HUES48 (cell line): ENCODE results near the gene ATP7B.
A peak's percentile ranks its signal among the peaks of the same experiment; 100 is the strongest.

Experiments
- H3K27ac ChIP-seq: one replicate; pipeline ENCODE4 v1.7.0; 2013; ENCODE audit warnings: low read depth, low read length, inconsistent platforms
- H3K27me3 ChIP-seq: 2 replicates; pipeline ENCODE4 v1.6.1; 2013; ENCODE audit warnings: mild to moderate bottlenecking, low read length; ENCODE audit not compliant: control insufficient read depth, insufficient read depth
- H3K36me3 ChIP-seq: 2 replicates; pipeline ENCODE4 v1.6.1; 2013; ENCODE audit warnings: low read length; ENCODE audit not compliant: control insufficient read depth, insufficient read depth
- H3K4me1 ChIP-seq: 2 replicates; pipeline ENCODE4 v1.6.1; 2013; ENCODE audit warnings: mild to moderate bottlenecking, low read length; ENCODE audit not compliant: control insufficient read depth, insufficient read depth
- H3K4me3 ChIP-seq: 2 replicates; pipeline ENCODE4 v1.5.1; 2013; ENCODE audit warnings: mild to moderate bottlenecking, low read depth, low read length
- H3K9ac ChIP-seq: 2 replicates; pipeline ENCODE4 v1.6.1; 2013; ENCODE audit warnings: mild to moderate bottlenecking, low read depth, low read length, moderate library complexity
- H3K9me3 ChIP-seq: 2 replicates; pipeline ENCODE4 v1.6.1; 2013; ENCODE audit warnings: low read length; ENCODE audit not compliant: control insufficient read depth, insufficient read depth

Gene ATP7B

DNA sequence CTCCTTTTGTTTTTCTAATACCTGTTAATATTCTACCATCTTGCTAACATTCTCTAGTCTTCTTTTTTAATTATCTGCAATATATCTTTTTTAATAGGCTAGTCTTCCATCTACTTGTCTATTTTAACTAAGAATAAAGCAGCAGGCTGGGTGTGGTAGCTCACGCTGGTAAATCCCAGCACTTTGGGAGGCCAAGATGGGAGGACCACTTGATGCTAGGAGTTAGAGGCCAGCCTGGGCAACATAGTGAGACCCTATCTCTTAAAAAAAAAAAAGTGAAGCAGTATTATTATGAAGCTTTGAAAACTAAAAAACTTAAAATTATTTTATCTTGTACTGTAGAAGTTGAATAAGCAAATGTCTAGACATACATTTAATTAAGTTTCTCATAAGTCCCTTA, 16.6 kb upstream of the ATP7B start:
- Histone ChIP-seq H3K4me1 (no peaks in the 10 kb centered on the region), H3K27me3 (no peaks in the 10 kb centered on the region), H3K36me3 (peaks cover 62% of the 10 kb centered on the region), H3K27ac (no peak overlapping the region), H3K4me3 (no peak overlapping the region), H3K9ac (no peak overlapping the region), H3K9me3 (no peaks in the 10 kb centered on the region; the same call in 1 of the 2 replicates)

DNA sequence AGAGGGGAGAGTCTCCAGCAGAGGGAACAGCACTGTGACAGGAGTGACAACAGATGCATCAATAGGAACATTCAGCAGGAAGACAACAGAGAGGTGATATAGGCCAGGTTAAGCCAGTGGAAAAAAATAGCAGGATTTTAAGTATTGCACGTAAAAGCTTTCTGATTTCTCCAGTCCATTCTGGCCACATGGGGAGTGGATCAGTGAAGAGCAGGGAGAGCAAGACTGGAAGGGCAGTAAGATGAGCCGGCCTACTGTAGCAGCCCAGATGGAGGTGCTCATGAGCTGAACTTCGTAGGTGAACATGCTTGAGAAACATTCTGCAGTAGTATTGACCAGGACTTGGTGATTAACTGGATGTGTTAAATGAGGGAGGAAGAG, 15.0 kb upstream of the ATP7B start:
- H3K4me1 ChIP-seq, result no peaks in the 10 kb centered on the region
- peaks cover 69% of the 10 kb centered on the region for H3K36me3 ChIP-seq
- no peaks in the 10 kb centered on the region; the same call in 1 of the 2 replicates for H3K9me3 ChIP-seq
- no peaks in the 10 kb centered on the region for H3K27me3 ChIP-seq
- no peak overlapping the region for H3K4me3 ChIP-seq
- H3K27ac ChIP-seq, result no peak overlapping the region
- no peak overlapping the region for H3K9ac ChIP-seq

GRCh38 chr13:52025475-52026245, 14.4 kb upstream of the ATP7B start:
- no peaks in the 10 kb centered on the region for H3K27me3 ChIP-seq
- no peaks in the 10 kb centered on the region; the same call in 1 of the 2 replicates for H3K9me3 ChIP-seq
- H3K27ac ChIP-seq, result no peak overlapping the region
- no peak overlapping the region for H3K9ac ChIP-seq
- no peak overlapping the region for H3K4me3 ChIP-seq
- H3K4me1 ChIP-seq, result no peaks in the 10 kb centered on the region
- H3K36me3 ChIP-seq, result peaks cover 68% of the 10 kb centered on the region

- Histone ChIP-seq H3K27me3 (no peaks in the 10 kb centered on the region), H3K4me3 (no peak within 1 kb of the TSS), H3K4me1 (no peaks in the 10 kb centered on the region), H3K9ac (no peak within 1 kb of the TSS), H3K9me3 (no peaks in the 10 kb centered on the region; the same call in 1 of the 2 replicates), H3K27ac (no peak within 1 kb of the TSS), H3K36me3 (peaks cover 74% of the 10 kb centered on the region)
These were observed 13.2 kb upstream of the ATP7B start, which contains the start of gene UTP14C for GRCh38 chr13:52024481-52024880. UTP14C (plus strand) TSS chr13:52024691; CDS start chr13:52028805, 4,114 bp downstream.

DNA sequence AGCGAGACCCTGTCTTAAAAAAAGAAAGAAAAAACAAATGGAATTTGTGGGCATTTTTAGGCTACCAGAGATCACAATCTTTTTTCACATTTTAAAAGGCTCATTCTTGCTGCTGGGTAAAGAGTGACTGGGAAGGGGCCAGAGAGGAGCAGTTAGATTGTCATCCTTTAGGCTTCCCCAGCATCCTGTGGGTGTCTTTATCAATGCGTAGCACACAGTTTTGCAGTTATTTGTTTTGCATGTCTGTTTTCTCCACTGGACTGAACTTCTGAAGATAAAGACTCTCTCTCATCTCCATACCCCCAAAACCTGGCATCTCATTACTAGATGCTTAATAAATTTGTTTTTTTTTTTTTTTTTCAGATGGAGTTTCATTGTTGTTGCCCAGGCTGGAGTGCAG, 11.1 kb upstream of the ATP7B start:
- Histone ChIP-seq H3K27me3 (no peaks in the 10 kb centered on the region), H3K4me1 (no peaks in the 10 kb centered on the region), H3K4me3 (no peak overlapping the region), H3K9ac (no peak overlapping the region), H3K36me3 (peaks cover 76% of the 10 kb centered on the region), H3K9me3 (no peaks in the 10 kb centered on the region), H3K27ac (no peak overlapping the region)

- Histone ChIP-seq H3K9ac (no peak overlapping the region), H3K27me3 (no peaks in the 10 kb centered on the region), H3K4me3 (no peak overlapping the region), H3K9me3 (no peaks in the 10 kb centered on the region), H3K36me3 (peaks cover 60% of the 10 kb centered on the region), H3K4me1 (no peaks in the 10 kb centered on the region), H3K27ac (no peak overlapping the region)
These were observed 8.9 kb upstream of the ATP7B start for GRCh38 chr13:52020191-52020590.

- Histone ChIP-seq H3K4me3 (no peak overlapping the region), H3K27me3 (no peaks in the 10 kb centered on the region), H3K9ac (no peak overlapping the region), H3K27ac (no peak overlapping the region), H3K9me3 (no peaks in the 10 kb centered on the region), H3K4me1 (no peaks in the 10 kb centered on the region), H3K36me3 (peaks cover 30% of the 10 kb centered on the region)
These were observed 5.0 kb upstream of the ATP7B start for GRCh38 chr13:52016296-52016695.

- peaks cover 5% of the 10 kb centered on the region for H3K4me1 ChIP-seq
- peaks cover 18% of the 10 kb centered on the region for H3K27me3 ChIP-seq
- H3K4me3 ChIP-seq, result peak overlapping the region; percentile 82
- peak overlapping the region; percentile 69 for H3K9ac ChIP-seq
- no peaks in the 10 kb centered on the region for H3K9me3 ChIP-seq
- H3K36me3 ChIP-seq, result peaks cover under 1% of the 10 kb centered on the region; the same call in 1 of the 2 replicates
- H3K27ac ChIP-seq, result peak overlapping the region; percentile 72
These were observed 1.2 kb upstream of the ATP7B start for GRCh38 chr13:52012512-52012836.

GRCh38 chr13:52011632-52012511, 622 bp upstream of the ATP7B start, which contains the start of gene ALG11:
ALG11 (plus strand) TSS chr13:52012398; CDS start chr13:52012419, 21 bp downstream.
- peak within 1 kb of the TSS; percentile 69 for H3K9ac ChIP-seq
- peaks cover 5% of the 10 kb centered on the region for H3K4me1 ChIP-seq
- peak within 1 kb of the TSS; percentile 82 for H3K4me3 ChIP-seq
- H3K27ac ChIP-seq, result peak within 1 kb of the TSS; percentile 72
- H3K9me3 ChIP-seq, result no peaks in the 10 kb centered on the region
- H3K27me3 ChIP-seq, result peaks cover 18% of the 10 kb centered on the region
- no peaks in the 10 kb centered on the region; the same call in 1 of the 2 replicates for H3K36me3 ChIP-seq

GRCh38 chr13:52009946-52010345, 1.3 kb downstream of the ATP7B start:
- no peak overlapping the region for H3K9ac ChIP-seq
- H3K9me3 ChIP-seq, result no peaks in the 10 kb centered on the region
- peaks cover 5% of the 10 kb centered on the region for H3K4me1 ChIP-seq
- H3K4me3 ChIP-seq, result no peak overlapping the region
- H3K27me3 ChIP-seq, result peaks cover 18% of the 10 kb centered on the region
- H3K36me3 ChIP-seq, result no peaks in the 10 kb centered on the region
- H3K27ac ChIP-seq, result no peak overlapping the region
